K562 (cell line): ENCODE results near the gene AGT. TPM values are rescaled to one million over a fixed set of nuclear protein-coding genes. Genes with fewer than 3 reads are reported as not detected.

Experiments used
- ATAC-seq: fragments of 200-7000 bp; cut with Tn5 transposase; 3 replicates; pipeline ENCODE4 v1.9.1; 2020; ENCODE audit warnings: moderate library complexity
- BruUV-seq: library from RNA; stranded (reverse); fragments of 400-500 nt; replicated peaks from 2 replicates; lab custom pipeline; 2021; lab: Mats Ljungman, UMichigan
- CTCF ChIA-PET: fragments of 300-600 bp; formaldehyde crosslinking; extraction: SDS; loops from one replicate; lab custom pipeline; 2021; ENCODE audit warnings: low intra/inter-chr PET ratio; lab: Yijun Ruan, JAX
- POLR2A ChIA-PET: fragments of 300-600, 350-650 bp; sonication (Branson Sonifier 250); formaldehyde crosslinking; extraction: SDS; loops from one replicate; lab custom pipeline; 2021; ENCODE audit warnings: antibody characterized with exemption, inconsistent platforms; lab: Yijun Ruan, JAX
- DNase-seq, 4 experiments: peaks; one replicate each; pipeline versions ENCODE4 v3.0.0 to v3.0.0-alpha.2; 2011 to 2018; ENCODE audit warnings: low spot score in 3 of 4, mixed read lengths in 3 of 4; ENCODE audit errors: extremely low read depth in 1 of 4
- FAIRE-seq: peaks from 2 replicates; lab custom pipeline; 2011; peaks lifted over from hg19 to GRCh38; lab: Jason Lieb, UNC
- H2AFZ ChIP-seq: 2 replicates; pipeline ENCODE4 v1.6.0; 2011; ENCODE audit warnings: low read depth, low read length, control low read depth, inconsistent platforms
- H3K27ac ChIP-seq: fragments of 200-600 bp; 3 replicates; pipeline ENCODE4 v1.8.0; 2011; ENCODE audit warnings: low read depth, mild to moderate bottlenecking, control low read depth, inconsistent platforms, low read length, moderate library complexity, mixed read lengths; ENCODE audit errors: extremely low read depth
- H3K27me3 ChIP-seq, 2 experiments: fragments of 300-600 bp in 1 of 2; 2 replicates in 1 of 2; 3 replicates in 1 of 2; pipeline versions ENCODE4 v1.6.0 to v1.8.0; 2011; ENCODE audit warnings: inconsistent platforms in 2 of 2, low read length in 2 of 2, mild to moderate bottlenecking in 1 of 2, mixed read lengths in 1 of 2, moderate library complexity in 1 of 2; ENCODE audit not compliant: control insufficient read depth in 2 of 2, insufficient read depth in 2 of 2
- H3K36me3 ChIP-seq: fragments of 300-600 bp; 3 replicates; pipeline ENCODE4 v1.8.0; 2011; ENCODE audit warnings: mild to moderate bottlenecking, low read length, inconsistent platforms; ENCODE audit not compliant: control insufficient read depth, insufficient read depth
- H3K4me1 ChIP-seq, 2 experiments: fragments of 200-600 bp in 1 of 2; replicated peaks in 1 of 2; 2 replicates in 1 of 2; 3 replicates in 1 of 2; pipeline versions ENCODE4 v1.5.1 to v1.8.0; 2011; ENCODE audit warnings: inconsistent platforms in 2 of 2, low read length in 2 of 2, mild to moderate bottlenecking in 1 of 2, mixed read lengths in 1 of 2, moderate library complexity in 1 of 2; ENCODE audit not compliant: control insufficient read depth in 2 of 2, insufficient read depth in 2 of 2
- H3K4me2 ChIP-seq: 2 replicates; pipeline ENCODE4 v1.6.1; 2011; ENCODE audit warnings: low read length, control low read depth, inconsistent platforms, mixed read lengths; ENCODE audit not compliant: insufficient read depth
- H3K4me3 ChIP-seq: fragments of 200-600 bp; sonication (generic), shearing (Covaris generic); 2 replicates; pipeline ENCODE4 v1.5.1; 2016; ENCODE audit warnings: control low read depth, inconsistent platforms
- H3K79me2 ChIP-seq: fragments of 200-600 bp; 3 replicates; pipeline ENCODE4 v1.8.0; 2011; ENCODE audit warnings: low read length, inconsistent platforms; ENCODE audit not compliant: control insufficient read depth, insufficient read depth
- H3K9ac ChIP-seq, 2 experiments: 2 replicates each; pipeline versions ENCODE4 v1.6.0 to v1.6.1; 2011; ENCODE audit warnings: low read depth in 2 of 2, low read length in 2 of 2, control low read depth in 1 of 2, inconsistent platforms in 1 of 2, mild to moderate bottlenecking in 1 of 2, mixed read lengths in 1 of 2; ENCODE audit not compliant: insufficient read depth in 1 of 2
- H3K9me1 ChIP-seq: one replicate; pipeline ENCODE4 v1.6.0; 2011; ENCODE audit warnings: inconsistent platforms, mild to moderate bottlenecking, low read length, moderate library complexity; ENCODE audit not compliant: control insufficient read depth, insufficient read depth
- H3K9me3 ChIP-seq: replicated peaks from 2 replicates; pipeline ENCODE4 v1.5.1; 2011; ENCODE audit warnings: low read depth, low read length, inconsistent platforms; ENCODE audit not compliant: control insufficient read depth, insufficient read depth
- H4K20me1 ChIP-seq: replicated peaks from 2 replicates; pipeline ENCODE4 v1.6.1; 2011; ENCODE audit warnings: low read length, inconsistent platforms, mixed read lengths; ENCODE audit not compliant: control insufficient read depth, insufficient read depth
- CAMTA2 ChIP-seq: fragments of 250-450 bp; sonication (Bioruptor Pico); conservative IDR thresholded peaks from 2 replicates; pipeline ENCODE4 v1.5.1; 2022
- CEBPB ChIP-seq: fragments of 450-650 bp; IDR thresholded peaks from 2 replicates; pipeline ENCODE4 v1.6.1; 2016; ENCODE audit warnings: missing genetic modification characterization, missing compliant biosample characterization
- CEBPG ChIP-seq, 3 experiments: fragments of 200-800 bp in 1 of 3; sonication (Bioruptor generic) in 1 of 3; sonication (generic) in 1 of 3; formaldehyde crosslinking in 1 of 3; IDR thresholded peaks in 2 of 3; conservative IDR thresholded peaks in 1 of 3; 2 replicates each; pipeline versions ENCODE4 v1.6.1 to v1.8.0; 2016 to 2022; ENCODE audit warnings: missing compliant biosample characterization in 2 of 3, missing genetic modification characterization in 2 of 3, mild to moderate bottlenecking in 1 of 3, missing genetic modification reagents in 1 of 3
- LCOR ChIP-seq: sonication (generic); formaldehyde crosslinking; IDR thresholded peaks from 2 replicates; pipeline ENCODE4 v1.8.0; 2022; ENCODE audit warnings: mild to moderate bottlenecking, missing genetic modification reagents
- MYNN ChIP-seq, 2 experiments: sonication (generic); formaldehyde crosslinking in 1 of 2; IDR thresholded peaks; 2 replicates each; pipeline versions ENCODE4 v1.5.0 to v1.6.1; 2016 to 2020; ENCODE audit warnings: antibody characterized with exemption in 1 of 2, missing genetic modification reagents in 1 of 2
- ZNF124 ChIP-seq: sonication (generic); formaldehyde crosslinking; IDR thresholded peaks from 2 replicates; pipeline ENCODE4 v1.8.1; 2022; ENCODE audit warnings: missing genetic modification reagents
- ZNF197 ChIP-seq: fragments of 200-800 bp; sonication (Bioruptor generic); IDR thresholded peaks from 2 replicates; pipeline ENCODE4 v1.6.1; 2016; ENCODE audit warnings: low read depth, missing genetic modification characterization, missing compliant biosample characterization
- ZNF316 ChIP-seq: fragments of 450-650 bp; IDR thresholded peaks from 2 replicates; pipeline ENCODE4 v1.6.1; 2016
- WGBS: fragments of 100-300 bp; shearing (Covaris generic); methylation state at CpG from one replicate; pipeline ENCODE4 v1.1.6; 2016; ENCODE audit warnings: low coverage, mixed read lengths; ENCODE audit not compliant: insufficient coverage; ENCODE audit errors: missing lambda C conversion rate; 5-methylcytosine and 5-hydroxymethylcytosine counted together
- in situ Hi-C: fragments of 300-500 bp; cut with MboI; formaldehyde crosslinking; loops from 4 replicates; pipeline ENCODE4 v1.15.0; 2018; ENCODE audit warnings: inconsistent platforms, mixed read lengths
- intact Hi-C: fragments of 100-400 bp; cut with micrococcal nuclease; formaldehyde crosslinking; loops from 2 replicates; pipeline ENCODE4 v1.14.2; 2022
- polyA plus RNA-seq, 8 experiments: library from polyadenylated mRNA; depleted of rRNA in 4 of 8; stranded (reverse) in 5 of 8; unstranded in 3 of 8; fragments of >200 nt; fragmentation: Nextera tagmentation in 2 of 8; fragmentation: Illumina TruSeq in 1 of 8; extraction: Ambion mirVana in 2 of 8; extraction: Trizol in 1 of 8; gene quantifications; 2 replicates each; pipeline versions ENCODE4 v1.2.1 to v1.2.3, GENCODE V29; 2011 to 2014; ENCODE audit warnings: inconsistent platforms in 1 of 8, missing spikeins in 1 of 8
- total RNA-seq, 7 experiments: library from RNA; depleted of rRNA in 6 of 7; stranded (reverse); fragments of >200 nt in 6 of 7; fragmentation: Illumina TruSeq in 2 of 7; extraction: Trizol in 2 of 7; gene quantifications; 2 replicates each; pipeline versions ENCODE4 v1.2.1 to v1.2.3, GENCODE V29; 2011 to 2021; ENCODE audit warnings: low replicate concordance in 1 of 7
- TF ChIP-seq, protein P1 (sequence below), 2 experiments: fragments of 450-650 bp in 1 of 2; sonication (generic) in 1 of 2; formaldehyde crosslinking in 1 of 2; IDR thresholded peaks in 1 of 2; conservative IDR thresholded peaks in 1 of 2; 2 replicates each; pipeline versions ENCODE4 v1.6.1 to v1.8.1; 2016 to 2023; ENCODE audit warnings: mild to moderate bottlenecking in 2 of 2, moderate library complexity in 2 of 2, inconsistent platforms in 1 of 2, missing genetic modification reagents in 1 of 2

Gene AGT
- total and polyA plus RNA-seq, 9 of the 15 experiments (the other 6 are each of a cell fraction or from before 2014, with no cell fraction given) = 0.40 TPM; not detected in 8

- Histone ChIP-seq H3K79me2 (no peaks in the 10 kb centered on the region; the same call in 2 of the 3 replicates), H3K27me3 (no peaks in the 10 kb centered on the region), H3K9ac (no peak overlapping the region), H3K4me1 (peaks cover 3 to 15% of the 10 kb centered on the region in 2 experiments; a peak in 4 of 5 replicates), H3K27ac (no peak overlapping the region), H3K4me2 (no peak overlapping the region), H2AFZ (no peak overlapping the region), H3K36me3 (peaks cover 87% of the 10 kb centered on the region), H3K9me1 (no peaks in the 10 kb centered on the region), H4K20me1 (peaks cover 6% of the 10 kb centered on the region; the same call in 1 of the 2 replicates), H3K9me3 (peaks cover 8% of the 10 kb centered on the region; the same call in 1 of the 2 replicates), H3K4me3 (no peak overlapping the region)
- no peak for ATAC-seq
- no peak for DNase-seq
- BruUV-seq = no TSS peak
- ChIA-PET POLR2A (interaction anchor here (1.1 kb wide), 1 partner anchor 31 kb away, joined by 3 read pairs; no protein-coding TSS in a partner anchor), CTCF (no interaction called here)
- intact Hi-C loops = no loop called here
- no peak for FAIRE-seq
- in situ Hi-C loops = no loop called here
- WGBS = 57% methylated on average over 4 of the region's 4 CpGs
- TF ChIP-seq CAMTA2 (CRISPR knock-in tag) (no peak), ZNF316 (peak; percentile 43), ZNF124 (CRISPR knock-in tag) (no peak)
Measured at GRCh38 chr1:230680300-230681025, 33.5 kb downstream of the AGT start.

DNA sequence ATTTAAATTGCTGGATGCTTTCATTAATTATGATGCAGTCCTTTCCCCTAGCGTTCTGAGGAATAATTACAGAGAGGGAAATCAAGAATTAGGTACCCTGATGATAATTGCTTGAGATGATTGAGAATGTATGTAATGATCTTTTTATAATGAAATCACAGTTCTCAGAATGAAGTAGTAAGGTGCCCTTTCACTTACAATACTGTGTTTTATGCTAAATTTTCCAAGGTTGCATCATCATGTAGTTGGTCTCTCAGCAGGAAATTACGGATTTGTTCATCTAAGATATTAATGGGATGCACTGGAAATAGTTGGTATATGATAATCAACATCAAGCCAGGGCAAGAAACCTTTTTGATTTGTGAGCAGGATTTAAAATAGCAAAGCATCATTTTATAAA lies 34.1 kb downstream of the AGT start:
- H4K20me1 ChIP-seq = peaks cover 6% of the 10 kb centered on the region; the same call in 1 of the 2 replicates
- no peak overlapping the region for H3K4me2 ChIP-seq

More for the DNA sequence above, 34.1 kb downstream of the AGT start:
- in situ Hi-C loops (no loop called here), intact Hi-C loops (no loop called here)
- CTCF ChIA-PET = no interaction called here
- H3K9me1 ChIP-seq = no peaks in the 10 kb centered on the region
- no peaks in the 10 kb centered on the region for H3K27me3 ChIP-seq
- DNase-seq = no peak
- H3K9ac ChIP-seq = no peak overlapping the region
- no peak overlapping the region for H3K4me3 ChIP-seq
- H3K4me1 ChIP-seq = peaks cover 3 to 15% of the 10 kb centered on the region in 2 experiments; a peak in 4 of 5 replicates
- no peak overlapping the region for H3K27ac ChIP-seq
- H3K36me3 ChIP-seq = peaks cover 84% of the 10 kb centered on the region
- FAIRE-seq = no peak
- POLR2A ChIA-PET = interaction anchor here (1.1 kb wide), 1 partner anchor 32 kb away, joined by 3 read pairs; no protein-coding TSS in a partner anchor
- H2AFZ ChIP-seq = no peak overlapping the region
- no peaks in the 10 kb centered on the region; the same call in 2 of the 3 replicates for H3K79me2 ChIP-seq
- TF ChIP-seq CEBPB (0 out of 2 replicates have a peak, but pooled peaks have one; percentile 31), ZNF197 (CRISPR knock-in tag) (no peak), CEBPG (CRISPR knock-in tag; IDR thresholded peaks at IDR 0.05) (no peak), CEBPG (tag; conservative IDR thresholded peaks at IDR 0.05 in 1 of 2, IDR thresholded peaks at IDR 0.05 in 1 of 2) (peak; percentile 67 to 72), MYNN (IDR thresholded peaks at IDR 0.05) (no peak), MYNN (CRISPR knock-in tag; IDR thresholded peaks at IDR 0.05) (no peak), LCOR (CRISPR knock-in tag) (no peak)
- TF ChIP-seq, protein P1, sequence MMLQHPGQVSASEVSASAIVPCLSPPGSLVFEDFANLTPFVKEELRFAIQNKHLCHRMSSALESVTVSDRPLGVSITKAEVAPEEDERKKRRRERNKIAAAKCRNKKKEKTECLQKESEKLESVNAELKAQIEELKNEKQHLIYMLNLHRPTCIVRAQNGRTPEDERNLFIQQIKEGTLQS (IDR thresholded peaks at IDR 0.05) = peak; percentile 72
- TF ChIP-seq, protein P1 (CRISPR knock-in tag; conservative IDR thresholded peaks at IDR 0.05) = no peak
- ATAC-seq = no peak
- peaks cover 8% of the 10 kb centered on the region; the same call in 1 of the 2 replicates for H3K9me3 ChIP-seq
- WGBS = 86% methylated on average over 2 of the region's 2 CpGs
- BruUV-seq = no TSS peak
